ENCODE measurements around the gene RNASET2. TPM values are rescaled to one million over a fixed set of nuclear protein-coding genes. Genes with fewer than 3 reads are reported as not detected.
A peak's percentile ranks its signal among the peaks of the same experiment; 100 is the strongest.

Gene RNASET2, protein sequence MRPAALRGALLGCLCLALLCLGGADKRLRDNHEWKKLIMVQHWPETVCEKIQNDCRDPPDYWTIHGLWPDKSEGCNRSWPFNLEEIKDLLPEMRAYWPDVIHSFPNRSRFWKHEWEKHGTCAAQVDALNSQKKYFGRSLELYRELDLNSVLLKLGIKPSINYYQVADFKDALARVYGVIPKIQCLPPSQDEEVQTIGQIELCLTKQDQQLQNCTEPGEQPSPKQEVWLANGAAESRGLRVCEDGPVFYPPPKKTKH
- total RNA-seq, result 10 to 100 TPM; 25.8 to 29.3 TPM
- polyA plus RNA-seq (2013, experiment 1 of 2), result 15.1 TPM
- polyA plus RNA-seq (2013, experiment 2 of 2), result 18.5 TPM
- long read RNA-seq, experiment 1, transcript RNASET2-201 (9 exons, 1,220 nt), result major isoform, 12 of 17 reads
- long read RNA-seq, experiment 1, partial matches to known transcripts, result 1 of 17 reads
- long read RNA-seq, experiment 1, other reads (novel, unspliced or antisense), result 3 of 17 reads
- long read RNA-seq, experiment 2, transcript RNASET2-210 (9 exons, 1,375 nt), result major isoform, 30 of 50 reads
- long read RNA-seq, experiment 2, partial matches to known transcripts, result 1 of 50 reads
- long read RNA-seq, experiment 2, other reads (novel, unspliced or antisense), result 15 of 50 reads
- long read RNA-seq, experiment 3, transcript RNASET2-210 (9 exons, 1,375 nt), result major isoform, 47 of 59 reads
- long read RNA-seq, experiment 3, partial matches to known transcripts, result 0 of 59 reads
- long read RNA-seq, experiment 3, other reads (novel, unspliced or antisense), result 11 of 59 reads
- long read RNA-seq, experiment 4, partial matches to known transcripts, result 0 of 6 reads
- long read RNA-seq, experiment 4, other reads (novel, unspliced or antisense), result 4 of 6 reads

GRCh38 chr6:166956444-166957086 lies at the start of gene RNASET2:
RNASET2 (minus strand) TSS chr6:166956550; CDS start chr6:166956182, 368 bp downstream.
- TF ChIP-seq, protein P1, sequence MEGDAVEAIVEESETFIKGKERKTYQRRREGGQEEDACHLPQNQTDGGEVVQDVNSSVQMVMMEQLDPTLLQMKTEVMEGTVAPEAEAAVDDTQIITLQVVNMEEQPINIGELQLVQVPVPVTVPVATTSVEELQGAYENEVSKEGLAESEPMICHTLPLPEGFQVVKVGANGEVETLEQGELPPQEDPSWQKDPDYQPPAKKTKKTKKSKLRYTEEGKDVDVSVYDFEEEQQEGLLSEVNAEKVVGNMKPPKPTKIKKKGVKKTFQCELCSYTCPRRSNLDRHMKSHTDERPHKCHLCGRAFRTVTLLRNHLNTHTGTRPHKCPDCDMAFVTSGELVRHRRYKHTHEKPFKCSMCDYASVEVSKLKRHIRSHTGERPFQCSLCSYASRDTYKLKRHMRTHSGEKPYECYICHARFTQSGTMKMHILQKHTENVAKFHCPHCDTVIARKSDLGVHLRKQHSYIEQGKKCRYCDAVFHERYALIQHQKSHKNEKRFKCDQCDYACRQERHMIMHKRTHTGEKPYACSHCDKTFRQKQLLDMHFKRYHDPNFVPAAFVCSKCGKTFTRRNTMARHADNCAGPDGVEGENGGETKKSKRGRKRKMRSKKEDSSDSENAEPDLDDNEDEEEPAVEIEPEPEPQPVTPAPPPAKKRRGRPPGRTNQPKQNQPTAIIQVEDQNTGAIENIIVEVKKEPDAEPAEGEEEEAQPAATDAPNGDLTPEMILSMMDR (conservative IDR thresholded peaks at IDR 0.05), result no peak
- Mint-ChIP-seq H3K4me1 (peaks cover 17% of the 10 kb centered on the region), H3K4me3 (peak within 1 kb of the TSS; percentile 67), H3K9me3 (peaks cover under 1% of the 10 kb centered on the region), H3K36me3 (ENCODE audit: low read depth) (no peaks in the 10 kb centered on the region), H3K27me3 (ENCODE audit: insufficient read depth) (peaks cover 6% of the 10 kb centered on the region), H3K27ac (no peak within 1 kb of the TSS)
- Histone ChIP-seq H3K9ac (ENCODE audit: extremely low read depth, low read length, poor library complexity, severe bottlenecking) (peak within 1 kb of the TSS; percentile 30), H3K4me1 (ENCODE audit: control insufficient read depth, insufficient read depth, low read length) (no peaks in the 10 kb centered on the region), H3K27ac (ENCODE audit: low read depth, low read length) (no peak within 1 kb of the TSS), H3K36me3 (ENCODE audit: control insufficient read depth, insufficient read depth, low read length) (no peaks in the 10 kb centered on the region), H3K9me3 (ENCODE audit: control insufficient read depth, low read length) (no peaks in the 10 kb centered on the region), H3K27me3 (ENCODE audit: control insufficient read depth, insufficient read depth, low read length, poor library complexity, severe bottlenecking) (peaks cover 8% of the 10 kb centered on the region), H3K4me3 (ENCODE audit: low read length) (peak within 1 kb of the TSS; percentile 83)
- DNase-seq, result peak; percentile 99
- 1% methylated on average over 71 of the region's 71 CpGs; no CpG with 5 or more reads in 1 of the 2 experiments for WGBS, 2 experiments (ENCODE audit: insufficient coverage in 1 of 2, insufficient read length in 1 of 2)

GRCh38 chr6:167005350-167006159 lies 49.2 kb upstream of the RNASET2 start:
- Mint-ChIP-seq H3K27me3 (ENCODE audit: insufficient read depth) (no peaks in the 10 kb centered on the region), H3K4me1 (peaks cover 12% of the 10 kb centered on the region), H3K4me3 (no peak overlapping the region), H3K9me3 (no peaks in the 10 kb centered on the region), H3K36me3 (ENCODE audit: low read depth) (peaks cover 53% of the 10 kb centered on the region), H3K27ac (no peak overlapping the region)
- Histone ChIP-seq H3K9ac (ENCODE audit: extremely low read depth, low read length, poor library complexity, severe bottlenecking) (no peak overlapping the region), H3K9me3 (ENCODE audit: control insufficient read depth, low read length) (peaks cover 3% of the 10 kb centered on the region), H3K36me3 (ENCODE audit: control insufficient read depth, insufficient read depth, low read length) (peaks cover 75% of the 10 kb centered on the region), H3K4me1 (ENCODE audit: control insufficient read depth, insufficient read depth, low read length) (no peaks in the 10 kb centered on the region), H3K27ac (ENCODE audit: low read depth, low read length) (no peak overlapping the region), H3K27me3 (ENCODE audit: control insufficient read depth, insufficient read depth, low read length, poor library complexity, severe bottlenecking) (no peaks in the 10 kb centered on the region), H3K4me3 (ENCODE audit: low read length) (no peak overlapping the region)
- DNase-seq, result no peak
- WGBS, 2 experiments (ENCODE audit: insufficient coverage in 1 of 2, insufficient read length in 1 of 2), result 93 to 95% methylated on average over 7 to 12 of the region's 12 CpGs
- TF ChIP-seq, protein P1 (conservative IDR thresholded peaks at IDR 0.05), result no peak

All from endodermal cell (in vitro differentiated cells).